ENCODE data around the gene IMMP2L.

- TF ChIP-seq, protein P1, sequence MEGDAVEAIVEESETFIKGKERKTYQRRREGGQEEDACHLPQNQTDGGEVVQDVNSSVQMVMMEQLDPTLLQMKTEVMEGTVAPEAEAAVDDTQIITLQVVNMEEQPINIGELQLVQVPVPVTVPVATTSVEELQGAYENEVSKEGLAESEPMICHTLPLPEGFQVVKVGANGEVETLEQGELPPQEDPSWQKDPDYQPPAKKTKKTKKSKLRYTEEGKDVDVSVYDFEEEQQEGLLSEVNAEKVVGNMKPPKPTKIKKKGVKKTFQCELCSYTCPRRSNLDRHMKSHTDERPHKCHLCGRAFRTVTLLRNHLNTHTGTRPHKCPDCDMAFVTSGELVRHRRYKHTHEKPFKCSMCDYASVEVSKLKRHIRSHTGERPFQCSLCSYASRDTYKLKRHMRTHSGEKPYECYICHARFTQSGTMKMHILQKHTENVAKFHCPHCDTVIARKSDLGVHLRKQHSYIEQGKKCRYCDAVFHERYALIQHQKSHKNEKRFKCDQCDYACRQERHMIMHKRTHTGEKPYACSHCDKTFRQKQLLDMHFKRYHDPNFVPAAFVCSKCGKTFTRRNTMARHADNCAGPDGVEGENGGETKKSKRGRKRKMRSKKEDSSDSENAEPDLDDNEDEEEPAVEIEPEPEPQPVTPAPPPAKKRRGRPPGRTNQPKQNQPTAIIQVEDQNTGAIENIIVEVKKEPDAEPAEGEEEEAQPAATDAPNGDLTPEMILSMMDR (IDR thresholded peaks at IDR 0.05): no peak
- TF ChIP-seq EZH2phosphoT487 (IDR thresholded peaks at IDR 0.05): no peak
These were observed 352.2 kb downstream of the IMMP2L start for GRCh38 chr7:111210043-111210442.
